IMR-90 (cell line): ENCODE results near the gene C12orf57. TPM values are rescaled to one million over a fixed set of nuclear protein-coding genes. Genes with fewer than 3 reads are reported as not detected.

Source experiments
- ATAC-seq: fragments of 200-7000 bp; cut with Tn5 transposase; 2 replicates; pipeline ENCODE4 v1.9.1; 2020; ENCODE audit warnings: low read depth, mild to moderate bottlenecking, moderate library complexity
- BruUV-seq: library from RNA; stranded (reverse); fragments of 400-500 nt; replicated peaks from 2 replicates; lab custom pipeline; 2021; lab: Mats Ljungman, UMichigan
- CTCF ChIA-PET: fragments of 300-600 bp; formaldehyde crosslinking; extraction: SDS; loops from one replicate; lab custom pipeline; 2021; ENCODE audit warnings: antibody characterized with exemption; lab: Yijun Ruan, JAX
- POLR2A ChIA-PET: fragments of 300-600 bp; sonication (Branson Sonifier 250); formaldehyde crosslinking; loops from one replicate; lab custom pipeline; 2022; ENCODE audit warnings: antibody characterized with exemption; ENCODE audit not compliant: unreplicated experiment; lab: Charles Lee
- DNase-seq: peaks from one replicate; pipeline ENCODE4 v3.0.0; 2013
- H2AFZ ChIP-seq: replicated peaks from 2 replicates; pipeline ENCODE3; 2013; ENCODE audit warnings: low read length, mild to moderate bottlenecking; ENCODE audit not compliant: poor library complexity
- H2AK5ac ChIP-seq: 2 replicates; pipeline ENCODE4 v1.6.1; 2013; ENCODE audit warnings: low read depth, low read length, inconsistent platforms
- H2AK9ac ChIP-seq: replicated peaks from 2 replicates; pipeline ENCODE3; 2013; ENCODE audit warnings: mild to moderate bottlenecking, low read depth, low read length, moderate library complexity; ENCODE audit not compliant: poor library complexity
- H2BK120ac ChIP-seq: 2 replicates; pipeline ENCODE4 v1.6.1; 2013; ENCODE audit warnings: low read depth, low read length, inconsistent platforms
- H2BK15ac ChIP-seq: 3 replicates; pipeline ENCODE4 v1.6.1; 2013; ENCODE audit warnings: low read depth, low read length, inconsistent platforms
- H2BK20ac ChIP-seq: 2 replicates; pipeline ENCODE4 v1.6.1; 2013; ENCODE audit warnings: low read depth, mild to moderate bottlenecking, inconsistent platforms, low read length, moderate library complexity
- H2BK5ac ChIP-seq: 2 replicates; pipeline ENCODE4 v1.6.1; 2013; ENCODE audit warnings: mild to moderate bottlenecking, low read depth, low read length, inconsistent platforms; ENCODE audit not compliant: poor library complexity, severe bottlenecking
- H3K14ac ChIP-seq: replicated peaks from 2 replicates; pipeline ENCODE4 v1.6.1; 2013; ENCODE audit warnings: low read depth, low read length, inconsistent platforms
- H3K18ac ChIP-seq: 2 replicates; pipeline ENCODE4 v1.6.1; 2013; ENCODE audit warnings: low read depth, low read length, control low read depth
- H3K23ac ChIP-seq: 2 replicates; pipeline ENCODE4 v1.6.1; 2013; ENCODE audit warnings: low read depth, low read length, inconsistent platforms
- H3K27ac ChIP-seq: 2 replicates; pipeline ENCODE4 v1.5.1; 2013; ENCODE audit warnings: mild to moderate bottlenecking, control low read depth, low read length; ENCODE audit not compliant: insufficient read depth
- H3K27me3 ChIP-seq: 2 replicates; pipeline ENCODE4 v1.6.1; 2013; ENCODE audit warnings: low read length; ENCODE audit not compliant: control insufficient read depth, insufficient read depth
- H3K36me3 ChIP-seq: 2 replicates; pipeline ENCODE4 v1.6.1; 2013; ENCODE audit warnings: low read length, mixed read lengths; ENCODE audit not compliant: control insufficient read depth, insufficient read depth
- H3K4ac ChIP-seq: 2 replicates; pipeline ENCODE4 v1.6.1; 2013; ENCODE audit warnings: low read depth, low read length, inconsistent platforms
- H3K4me1 ChIP-seq: 2 replicates; pipeline ENCODE4 v1.6.1; 2013; ENCODE audit warnings: low read length, mixed read lengths; ENCODE audit not compliant: control insufficient read depth, insufficient read depth
- H3K4me2 ChIP-seq: 2 replicates; pipeline ENCODE4 v1.6.1; 2013; ENCODE audit warnings: low read depth, mild to moderate bottlenecking, control low read depth, low read length, moderate library complexity
- H3K4me3 ChIP-seq: 2 replicates; pipeline ENCODE4 v1.5.1; 2013; ENCODE audit warnings: low read depth, mild to moderate bottlenecking, control low read depth, low read length, moderate library complexity; ENCODE audit not compliant: insufficient read depth
- H3K56ac ChIP-seq: 2 replicates; pipeline ENCODE4 v1.6.1; 2013; ENCODE audit warnings: low read length, inconsistent platforms; ENCODE audit not compliant: insufficient read depth; ENCODE audit errors: extremely low read depth
- H3K79me1 ChIP-seq, 2 experiments: 2 replicates each; pipeline ENCODE4 v1.6.1; 2013; ENCODE audit warnings: low read length in 2 of 2, inconsistent platforms in 1 of 2, low read depth in 1 of 2
- H3K9ac ChIP-seq: 2 replicates; pipeline ENCODE4 v1.6.1; 2013; ENCODE audit warnings: low read depth, low read length, control low read depth
- H3K9me1 ChIP-seq: 2 replicates; pipeline ENCODE4 v1.6.1; 2013; ENCODE audit warnings: low read length, inconsistent platforms; ENCODE audit not compliant: insufficient read depth
- H3K9me3 ChIP-seq: 2 replicates; pipeline ENCODE4 v1.6.1; 2013; ENCODE audit warnings: low read length; ENCODE audit not compliant: control insufficient read depth, insufficient read depth
- H4K20me1 ChIP-seq: 2 replicates; pipeline ENCODE4 v1.6.1; 2013; ENCODE audit warnings: low read length, inconsistent platforms; ENCODE audit not compliant: insufficient read depth
- H4K5ac ChIP-seq: 2 replicates; pipeline ENCODE4 v1.6.1; 2013; ENCODE audit warnings: mild to moderate bottlenecking, low read depth, low read length, control low read depth
- H4K8ac ChIP-seq, 2 experiments: 2 replicates each; pipeline ENCODE4 v1.6.1; 2013; ENCODE audit warnings: low read depth in 2 of 2, low read length in 2 of 2, control low read depth in 1 of 2, inconsistent platforms in 1 of 2
- H4K91ac ChIP-seq: 2 replicates; pipeline ENCODE4 v1.6.1; 2013; ENCODE audit warnings: low read depth, low read length, inconsistent platforms; ENCODE audit not compliant: insufficient read depth
- BHLHE40 ChIP-seq: fragments of 150-350 bp; IDR thresholded peaks from 2 replicates; pipeline ENCODE4 v1.6.1; 2016; ENCODE audit warnings: mild to moderate bottlenecking, low read depth, low read length
- CEBPB ChIP-seq: IDR thresholded peaks from 2 replicates; pipeline ENCODE4 v1.6.1; 2012; ENCODE audit warnings: low read depth, low read length, improper control_type of control experiment
- CTCF ChIP-seq: conservative IDR thresholded peaks from 2 replicates; pipeline ENCODE4 v1.5.1; 2012; ENCODE audit warnings: mild to moderate bottlenecking, low read depth, low read length, improper control_type of control experiment
- FOS ChIP-seq: fragments of 150-350 bp; IDR thresholded peaks from 2 replicates; pipeline ENCODE4 v1.6.1; 2016; ENCODE audit warnings: low read depth, low read length
- MAZ ChIP-seq: IDR thresholded peaks from 2 replicates; pipeline ENCODE4 v1.6.1; 2012; ENCODE audit warnings: low read depth, mild to moderate bottlenecking, low read length, improper control_type of control experiment, moderate library complexity, borderline replicate concordance
- NFE2L2 ChIP-seq: fragments of 150-350 bp; IDR thresholded peaks from 2 replicates; pipeline ENCODE4 v1.6.1; 2016; ENCODE audit warnings: low read depth, mild to moderate bottlenecking, low read length
- RAD21 ChIP-seq: IDR thresholded peaks from 2 replicates; pipeline ENCODE4 v1.6.1; 2012; ENCODE audit warnings: low read length, improper control_type of control experiment
- RCOR1 ChIP-seq: IDR thresholded peaks from 2 replicates; pipeline ENCODE4 v1.6.1; 2012; ENCODE audit warnings: mild to moderate bottlenecking, low read length, improper control_type of control experiment; ENCODE audit not compliant: insufficient replicate concordance
- RFX5 ChIP-seq: IDR thresholded peaks from 2 replicates; pipeline ENCODE4 v1.8.0; 2012; ENCODE audit warnings: low read depth, mild to moderate bottlenecking, low read length, moderate library complexity
- USF2 ChIP-seq: fragments of 150-350 bp; IDR thresholded peaks from 2 replicates; pipeline ENCODE4 v1.6.1; 2017; ENCODE audit warnings: mild to moderate bottlenecking, antibody characterized with exemption, low read length, low read depth
- WGBS, 2 experiments: methylation state at CpG; one replicate each; pipeline versions ENCODE4 v1.1.5 to v1.1.7; 2013; ENCODE audit warnings: missing lambda C conversion rate in 2 of 2; ENCODE audit not compliant: insufficient read length in 1 of 2; ENCODE audit errors: extremely low coverage in 2 of 2; 5-methylcytosine and 5-hydroxymethylcytosine counted together
- dilution Hi-C: fragments of 300-500 bp; cut with HindIII; formaldehyde crosslinking; loops from one replicate; pipeline ENCODE4 v1.14.3; 2018; ENCODE audit warnings: low sequenced_read_pairs; ENCODE audit not compliant: unreplicated experiment
- in situ Hi-C: fragments of 300-500 bp; cut with MboI; formaldehyde crosslinking; loops from 3 replicates; pipeline ENCODE4 v1.14.3; 2019; ENCODE audit warnings: low sequenced_read_pairs, inconsistent platforms, mixed read lengths
- intact Hi-C: fragments of 100-400 bp; cut with micrococcal nuclease; formaldehyde crosslinking; loops from 2 replicates; pipeline ENCODE4 v1.10.0; 2022
- polyA plus RNA-seq, 3 experiments: library from polyadenylated mRNA; depleted of rRNA; stranded (reverse); fragments of >200 nt; gene quantifications; 2 replicates each; pipeline ENCODE4 v1.2.3, GENCODE V29; 2012; ENCODE audit warnings: low replicate concordance in 1 of 3
- total RNA-seq: library from RNA; depleted of rRNA; stranded (reverse); fragments of >200 nt; gene quantifications from 2 replicates; pipeline ENCODE4 v1.2.3, GENCODE V29; 2012

Gene C12orf57
- total and polyA plus RNA-seq, 2 of the 4 experiments (the other 2 are of a cell fraction): 238 to 530 TPM

GRCh38 chr12:6925239-6925539, 18.6 kb upstream of the C12orf57 start:
- H3K4me3 ChIP-seq: no peak overlapping the region

More at GRCh38 chr12:6925239-6925539, 18.6 kb upstream of the C12orf57 start:
- Histone ChIP-seq H4K8ac (peak overlapping the region; percentile 61 to 94; a peak in 3 of 4 replicates), H3K36me3 (peaks cover 26% of the 10 kb centered on the region), H3K9me1 (0 out of 2 replicates have a peak, but pooled peaks cover 3% of the 10 kb centered on the region), H2BK120ac (peak overlapping the region; percentile 75), H3K27me3 (no peaks in the 10 kb centered on the region), H3K79me1 (peaks cover 11 to 33% of the 10 kb centered on the region in 2 experiments; a peak in 3 of 4 replicates), H4K20me1 (peaks cover 17% of the 10 kb centered on the region), H3K4ac (peak overlapping the region; percentile 98), H3K18ac (peak overlapping the region; percentile 27), H4K91ac (peak overlapping the region; percentile 92), H2BK5ac (peak overlapping the region; percentile 89), H3K9me3 (no peaks in the 10 kb centered on the region), H2AK9ac (peak overlapping the region; percentile 98), H4K5ac (peak overlapping the region; percentile 4), H3K4me2 (peak overlapping the region; percentile 66; the same call in 1 of the 2 replicates), H2AK5ac (peak overlapping the region; percentile 92), H2AFZ (peak overlapping the region; percentile 90), H2BK15ac (peak overlapping the region; percentile 59; the same call in 1 of the 3 replicates), H3K23ac (peak overlapping the region; percentile 92), H2BK20ac (peak overlapping the region; percentile 47; the same call in 1 of the 2 replicates), H3K9ac (peak overlapping the region; percentile 67), H3K4me1 (peaks cover 25% of the 10 kb centered on the region), H3K27ac (peak overlapping the region; percentile 93), H3K14ac (peak overlapping the region; percentile 23), H3K56ac (peak overlapping the region; percentile 60; the same call in 1 of the 2 replicates)
- POLR2A ChIA-PET: interaction anchor here (0.7 to 2.2 kb wide), 5 partner anchors 12 to 184 kb away, joined by 3 to 11 read pairs (median 3); partner anchors contain the start of genes C12orf57, C1RL, LRRC23 and RNU7-1
- in situ Hi-C loops (no loop called here), dilution Hi-C loops (no loop called here), intact Hi-C loops (loop anchor here (2.0 kb wide), 1 partner anchor 52 kb away; the partner anchor contains the start of gene SPSB2)
- DNase-seq: no peak
- 20% methylated on average over 1 of the region's 1 CpG; no CpG with 5 or more reads in 1 of the 2 experiments for WGBS, 2 experiments
- CTCF ChIA-PET: interaction anchor here (0.7 to 1.4 kb wide), 5 partner anchors 34 to 187 kb away, joined by 3 to 5 read pairs (median 3); partner anchors contain the start of gene SPSB2
- TF ChIP-seq CTCF (no peak), BHLHE40 (no peak), NFE2L2 (no peak), MAZ (no peak), RFX5 (no peak), CEBPB (no peak), RCOR1 (no peak), USF2 (no peak), RAD21 (no peak), FOS (no peak)
- no peak for ATAC-seq
- no TSS peak for BruUV-seq
